GM10847 (cell line): ENCODE data around the gene ANK2.

Experiments used
- POLR2A ChIP-seq: IDR thresholded peaks from 2 replicates; pipeline ENCODE4 v1.6.1; 2011; ENCODE audit not compliant: insufficient read length; ENCODE audit errors: extremely low read depth

Gene ANK2

GRCh38 chr4:113146876-113147358, 97.5 kb downstream of the ANK2 start:
- TF ChIP-seq POLR2A: no peak

- TF ChIP-seq POLR2A: no peak
These were observed 98.2 kb downstream of the ANK2 start for GRCh38 chr4:113147498-113148111.

GRCh38 chr4:113148925-113149324, 99.5 kb downstream of the ANK2 start:
- TF ChIP-seq POLR2A: no peak

GRCh38 chr4:113153529-113154101, 104.2 kb downstream of the ANK2 start:
- no peak for TF ChIP-seq POLR2A

GRCh38 chr4:113154281-113154680, 104.8 kb downstream of the ANK2 start:
- TF ChIP-seq POLR2A: no peak

- no peak for TF ChIP-seq POLR2A
These were observed 107.8 kb downstream of the ANK2 start for GRCh38 chr4:113157086-113157857.

GRCh38 chr4:113159942-113160545, 110.6 kb downstream of the ANK2 start:
- no peak for TF ChIP-seq POLR2A

- no peak for TF ChIP-seq POLR2A
These were observed 111.1 kb downstream of the ANK2 start for GRCh38 chr4:113160548-113160947.

- TF ChIP-seq POLR2A: no peak
These were observed 112.6 kb downstream of the ANK2 start for GRCh38 chr4:113162089-113162488.

GRCh38 chr4:113169368-113169767, 119.9 kb downstream of the ANK2 start:
- no peak for TF ChIP-seq POLR2A

- TF ChIP-seq POLR2A: no peak
These were observed 120.8 kb downstream of the ANK2 start for GRCh38 chr4:113170115-113170804.

GRCh38 chr4:113170805-113171468, 121.5 kb downstream of the ANK2 start:
- TF ChIP-seq POLR2A: no peak

GRCh38 chr4:113173126-113173792, 123.8 kb downstream of the ANK2 start:
- no peak for TF ChIP-seq POLR2A

- TF ChIP-seq POLR2A: no peak
These were observed 124.4 kb downstream of the ANK2 start for GRCh38 chr4:113173793-113174264.

GRCh38 chr4:113179091-113179490, 129.6 kb downstream of the ANK2 start:
- no peak for TF ChIP-seq POLR2A

- no peak for TF ChIP-seq POLR2A
These were observed 130.5 kb downstream of the ANK2 start for GRCh38 chr4:113179996-113180395.
